Trophoblast cell (in vitro differentiated cells and primary cell): ENCODE data around the gene TMPRSS7.

Experiments used
- DNase-seq, 2 donors: peaks; one replicate each; pipeline ENCODE4 v3.0.0-alpha.2; 2016
- H2AFZ ChIP-seq: 2 replicates; pipeline ENCODE4 v1.6.1; 2013; ENCODE audit warnings: low read length, moderate library complexity, mild to moderate bottlenecking; ENCODE audit not compliant: insufficient read depth, poor library complexity
- H2AK5ac ChIP-seq: 2 replicates; pipeline ENCODE4 v1.6.1; 2013; ENCODE audit warnings: mild to moderate bottlenecking, low read length
- H2BK120ac ChIP-seq: 2 replicates; pipeline ENCODE4 v1.6.1; 2013; ENCODE audit warnings: low read length, mild to moderate bottlenecking, moderate library complexity; ENCODE audit not compliant: insufficient read depth, poor library complexity
- H2BK12ac ChIP-seq: 2 replicates; pipeline ENCODE4 v1.6.1; 2013; ENCODE audit warnings: mild to moderate bottlenecking, low read length, moderate library complexity
- H2BK5ac ChIP-seq: 2 replicates; pipeline ENCODE4 v1.6.1; 2013; ENCODE audit warnings: low read length, low read depth, moderate library complexity, mild to moderate bottlenecking; ENCODE audit not compliant: poor library complexity
- H3K14ac ChIP-seq: 2 replicates; pipeline ENCODE4 v1.6.1; 2013; ENCODE audit warnings: mild to moderate bottlenecking, low read length
- H3K18ac ChIP-seq: 2 replicates; pipeline ENCODE4 v1.6.1; 2013; ENCODE audit warnings: mild to moderate bottlenecking, low read length
- H3K23ac ChIP-seq: 2 replicates; pipeline ENCODE4 v1.6.1; 2013; ENCODE audit warnings: low read length
- H3K27ac ChIP-seq: 2 replicates; pipeline ENCODE4 v1.5.1; 2013; ENCODE audit warnings: low read depth, mild to moderate bottlenecking, inconsistent platforms, low read length, moderate library complexity
- H3K27me3 ChIP-seq: 2 replicates; pipeline ENCODE4 v1.6.1; 2013; ENCODE audit warnings: inconsistent platforms, mild to moderate bottlenecking, low read length, moderate library complexity; ENCODE audit not compliant: insufficient read depth
- H3K36me3 ChIP-seq, 2 experiments: 1 replicate in 1 of 2; 2 replicates in 1 of 2; pipeline ENCODE4 v1.6.1; 2013; ENCODE audit warnings: low read length in 2 of 2, mild to moderate bottlenecking in 2 of 2, moderate library complexity in 1 of 2; ENCODE audit not compliant: insufficient read depth in 2 of 2, control insufficient read depth in 1 of 2
- H3K4ac ChIP-seq: 2 replicates; pipeline ENCODE4 v1.6.1; 2013; ENCODE audit warnings: low read depth, mild to moderate bottlenecking, low read length, moderate library complexity
- H3K4me1 ChIP-seq, 2 experiments: 1 replicate in 1 of 2; 2 replicates in 1 of 2; pipeline ENCODE4 v1.6.1; 2013; ENCODE audit warnings: low read length in 2 of 2, mild to moderate bottlenecking in 2 of 2, moderate library complexity in 1 of 2; ENCODE audit not compliant: insufficient read depth in 2 of 2, control insufficient read depth in 1 of 2
- H3K4me2 ChIP-seq: 2 replicates; pipeline ENCODE4 v1.6.1; 2013; ENCODE audit warnings: inconsistent platforms, mild to moderate bottlenecking, low read length, moderate library complexity
- H3K4me3 ChIP-seq: 2 replicates; pipeline ENCODE4 v1.5.1; 2013; ENCODE audit warnings: mild to moderate bottlenecking, low read depth, low read length, inconsistent platforms
- H3K79me1 ChIP-seq: one replicate; pipeline ENCODE4 v1.6.1; 2013; ENCODE audit warnings: low read length
- H3K79me2 ChIP-seq: 2 replicates; pipeline ENCODE4 v1.6.1; 2013; ENCODE audit warnings: low read length, mild to moderate bottlenecking; ENCODE audit not compliant: control insufficient read depth, insufficient read depth, poor library complexity
- H3K9ac ChIP-seq: 2 replicates; pipeline ENCODE4 v1.6.1; 2013; ENCODE audit warnings: mild to moderate bottlenecking, low read length
- H3K9me3 ChIP-seq: 2 replicates; pipeline ENCODE4 v1.6.1; 2013; ENCODE audit warnings: low read depth, mild to moderate bottlenecking, control low read depth, inconsistent platforms, low read length; ENCODE audit not compliant: insufficient read depth
- H4K12ac ChIP-seq: 2 replicates; pipeline ENCODE4 v1.6.1; 2013; ENCODE audit warnings: low read depth, mild to moderate bottlenecking, low read length, moderate library complexity
- H4K8ac ChIP-seq: 2 replicates; pipeline ENCODE4 v1.6.1; 2013; ENCODE audit warnings: low read depth, mild to moderate bottlenecking, low read length, moderate library complexity
- H4K91ac ChIP-seq: one replicate; pipeline ENCODE4 v1.6.1; 2013; ENCODE audit warnings: low read depth, mild to moderate bottlenecking, low read length, moderate library complexity
- WGBS: extraction: QIAGEN DNeasy Blood & Tissue Kit; methylation state at CpG from one replicate; pipeline ENCODE4 v1.1.7; 2013; ENCODE audit warnings: missing lambda C conversion rate; ENCODE audit not compliant: insufficient read length, insufficient coverage; ENCODE audit errors: extremely low coverage; 5-methylcytosine and 5-hydroxymethylcytosine counted together

Gene TMPRSS7

DNA sequence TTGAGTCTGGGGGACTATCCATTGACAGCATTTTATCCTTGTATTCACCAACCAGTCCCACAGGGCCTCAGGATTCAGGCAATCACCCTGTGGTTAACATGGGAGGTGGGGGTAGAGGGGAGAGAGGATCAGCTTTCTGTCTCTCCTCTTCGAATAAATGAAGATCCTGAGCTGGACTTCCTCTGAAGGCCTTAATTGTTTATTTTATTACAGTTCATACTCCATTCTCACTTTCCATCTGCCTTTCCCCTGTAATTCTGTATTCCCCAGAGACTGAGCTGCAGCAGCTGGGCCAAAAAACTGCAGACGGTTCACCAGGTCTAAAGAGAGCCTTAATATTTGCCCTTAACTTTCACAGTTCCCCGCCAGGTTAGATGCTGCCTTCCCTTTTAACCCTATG is 23.9 kb upstream of the TMPRSS7 start:
- no peak overlapping the region for H2BK5ac ChIP-seq
- no peaks in the 10 kb centered on the region for H3K9me3 ChIP-seq
- no peak overlapping the region for H3K27ac ChIP-seq

DNA sequence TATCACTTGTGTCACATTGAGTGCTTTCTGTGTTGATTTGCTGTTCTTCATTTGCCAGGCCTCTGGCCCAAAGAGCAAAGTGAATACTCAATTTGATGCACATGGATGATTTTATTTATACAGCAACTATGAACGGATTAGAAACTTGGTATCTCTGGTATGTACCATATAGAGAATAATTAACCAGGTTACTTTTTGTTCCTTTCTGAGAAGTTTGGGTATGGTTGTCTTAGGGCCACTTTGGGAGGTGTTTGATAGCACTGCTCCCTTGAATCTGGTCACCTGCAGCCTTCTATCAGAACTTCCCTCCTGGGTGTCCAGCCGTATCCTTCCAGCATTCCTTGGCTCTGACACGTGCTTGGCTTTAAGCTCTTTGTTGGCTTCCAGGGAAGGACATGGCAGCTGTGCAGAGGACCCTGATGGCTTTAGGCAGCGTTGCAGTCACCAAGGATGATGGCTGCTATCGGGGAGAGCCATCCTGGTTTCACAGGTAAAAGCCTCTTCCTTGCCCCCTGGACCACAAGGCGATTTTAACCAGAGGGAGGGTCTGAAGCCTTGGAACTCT is 23.1 kb upstream of the TMPRSS7 start:
- no peak overlapping the region for H2BK5ac ChIP-seq
- peak overlapping the region; percentile 18 for H3K4me3 ChIP-seq
- H3K14ac ChIP-seq: no peak overlapping the region
- no peak overlapping the region for H2BK120ac ChIP-seq
- no peaks in the 10 kb centered on the region for H3K79me2 ChIP-seq
- no peak overlapping the region for H3K23ac ChIP-seq
- no peak overlapping the region for H3K4me2 ChIP-seq
- H3K79me1 ChIP-seq: no peaks in the 10 kb centered on the region
- H4K12ac ChIP-seq: no peak overlapping the region
- no peak overlapping the region for H3K4ac ChIP-seq
- no peak overlapping the region for H3K27ac ChIP-seq
- no peak overlapping the region for H4K91ac ChIP-seq
- no peaks in the 10 kb centered on the region for H3K9me3 ChIP-seq
- H3K36me3 ChIP-seq: no peaks in the 10 kb centered on the region
- H4K8ac ChIP-seq: no peak overlapping the region
- no peaks in the 10 kb centered on the region for H3K4me1 ChIP-seq
- DNase-seq: no peak
- H3K27me3 ChIP-seq: no peaks in the 10 kb centered on the region
- no peak overlapping the region for H2AK5ac ChIP-seq
- no peak overlapping the region for H2AFZ ChIP-seq
- H2BK12ac ChIP-seq: no peak overlapping the region
- no peak overlapping the region for H3K18ac ChIP-seq
- WGBS: no CpG with 5 or more reads among the region's 6 CpGs
- H3K9ac ChIP-seq: no peak overlapping the region

More for the DNA sequence above, 23.9 kb upstream of the TMPRSS7 start:
- H3K14ac ChIP-seq: no peak overlapping the region
- H3K36me3 ChIP-seq: no peaks in the 10 kb centered on the region
- no peak overlapping the region for H2AFZ ChIP-seq
- no CpG with 5 or more reads among the region's 3 CpGs for WGBS
- no peak overlapping the region for H3K4ac ChIP-seq
- no peak overlapping the region for H4K12ac ChIP-seq
- no peaks in the 10 kb centered on the region for H3K27me3 ChIP-seq
- no peak overlapping the region for H2BK12ac ChIP-seq
- no peak overlapping the region for H3K4me2 ChIP-seq
- H3K4me3 ChIP-seq: no peak overlapping the region
- DNase-seq: no peak
- H2BK120ac ChIP-seq: no peak overlapping the region
- H3K9ac ChIP-seq: no peak overlapping the region
- H2AK5ac ChIP-seq: no peak overlapping the region
- H4K8ac ChIP-seq: no peak overlapping the region
- no peak overlapping the region for H4K91ac ChIP-seq
- H3K79me2 ChIP-seq: no peaks in the 10 kb centered on the region
- H3K18ac ChIP-seq: no peak overlapping the region
- H3K23ac ChIP-seq: no peak overlapping the region
- H3K79me1 ChIP-seq: no peaks in the 10 kb centered on the region
- no peaks in the 10 kb centered on the region for H3K4me1 ChIP-seq

DNA sequence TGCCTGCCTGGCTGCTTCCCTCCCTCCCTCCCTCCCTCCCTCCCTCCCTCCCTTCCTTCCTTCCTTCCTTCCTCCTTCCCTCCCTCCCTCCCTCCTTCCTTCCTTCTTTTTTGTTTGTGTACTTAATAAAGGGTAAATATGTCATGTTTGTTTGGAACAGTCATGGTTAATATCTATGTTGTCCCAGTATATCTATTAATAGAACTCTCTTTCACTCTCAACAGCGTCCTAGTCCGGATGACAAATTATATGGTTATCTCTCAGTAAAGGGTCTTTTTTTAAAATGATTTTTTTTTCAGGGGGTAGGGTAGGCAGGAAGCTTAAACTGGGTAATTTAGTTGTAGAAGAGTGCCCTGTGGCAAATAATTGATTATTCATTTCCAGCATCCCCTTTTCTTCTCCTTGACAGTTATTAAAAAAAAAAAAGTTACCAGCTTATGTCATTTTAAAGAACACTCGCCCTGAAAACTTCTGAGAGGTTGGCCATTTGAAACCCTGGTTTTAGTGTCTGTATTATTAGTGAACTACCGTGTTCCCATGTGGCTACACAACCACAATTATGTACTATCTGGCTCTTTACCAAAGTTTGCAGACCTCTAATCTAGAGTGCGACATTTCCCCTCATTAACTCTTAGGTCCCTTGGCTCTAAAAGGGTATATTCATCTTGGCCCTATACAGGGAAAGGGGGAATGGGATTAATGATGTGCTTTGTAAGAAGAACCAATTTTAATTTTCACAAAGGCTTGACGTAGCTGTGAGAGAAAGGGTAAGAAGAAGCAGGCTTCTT is 22.1 kb upstream of the TMPRSS7 start:
- Histone ChIP-seq H3K79me2 (no peaks in the 10 kb centered on the region), H3K9ac (no peak overlapping the region), H4K8ac (no peak overlapping the region), H3K27ac (no peak overlapping the region), H2BK12ac (no peak overlapping the region), H3K4me1 (no peaks in the 10 kb centered on the region), H3K27me3 (no peaks in the 10 kb centered on the region), H3K4me3 (no peak overlapping the region), H3K23ac (no peak overlapping the region), H3K36me3 (no peaks in the 10 kb centered on the region), H3K4me2 (no peak overlapping the region), H3K79me1 (no peaks in the 10 kb centered on the region), H3K14ac (no peak overlapping the region), H4K91ac (no peak overlapping the region), H2AFZ (no peak overlapping the region), H3K9me3 (no peaks in the 10 kb centered on the region), H3K4ac (no peak overlapping the region), H4K12ac (no peak overlapping the region), H2BK5ac (no peak overlapping the region), H3K18ac (no peak overlapping the region), H2AK5ac (no peak overlapping the region), H2BK120ac (no peak overlapping the region)
- DNase-seq: no peak
- no CpG with 5 or more reads among the region's 6 CpGs for WGBS

DNA sequence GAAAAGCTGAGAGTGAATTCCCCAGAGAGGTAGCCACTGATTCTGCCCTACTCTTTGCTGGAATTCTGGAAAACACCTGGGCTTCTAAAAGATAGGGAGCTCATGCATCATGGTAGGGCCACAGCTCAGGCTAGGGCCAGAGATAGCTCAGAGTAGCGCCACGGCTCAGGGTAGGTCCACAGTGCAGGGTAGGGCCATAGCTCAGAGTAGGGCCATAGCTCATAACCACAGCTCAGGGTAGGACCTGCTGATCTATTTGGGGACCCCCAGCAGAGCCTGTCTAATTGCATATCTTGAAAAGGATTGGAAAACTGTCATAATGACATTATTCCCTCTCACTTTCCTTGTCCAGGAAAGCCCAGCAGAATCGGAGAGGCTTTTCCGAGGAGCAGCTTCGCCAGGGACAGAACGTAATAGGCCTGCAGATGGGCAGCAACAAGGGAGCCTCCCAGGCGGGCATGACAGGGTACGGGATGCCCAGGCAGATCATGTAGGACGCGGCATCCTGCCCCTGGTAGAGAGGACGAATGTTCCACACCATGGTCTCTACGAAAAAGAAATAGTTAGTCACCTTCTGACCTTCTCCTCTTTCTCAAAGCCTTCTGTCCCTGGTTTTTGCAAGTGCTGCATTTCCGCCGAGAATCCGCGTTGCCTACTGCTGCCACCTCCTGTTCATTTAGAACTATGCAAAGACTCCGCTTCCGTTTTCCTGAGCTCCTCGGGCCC is 21.3 kb upstream of the TMPRSS7 start:
- H2BK5ac ChIP-seq: no peak overlapping the region
- no peaks in the 10 kb centered on the region for H3K4me1 ChIP-seq
- no peaks in the 10 kb centered on the region for H3K36me3 ChIP-seq
- H2AK5ac ChIP-seq: no peak overlapping the region
- no peaks in the 10 kb centered on the region for H3K27me3 ChIP-seq
- no peak overlapping the region for H2BK12ac ChIP-seq
- peak; percentile 48 to 75 for DNase-seq
- no CpG with 5 or more reads among the region's 19 CpGs for WGBS
- no peak overlapping the region for H3K4me2 ChIP-seq
- no peak overlapping the region for H3K9ac ChIP-seq
- no peaks in the 10 kb centered on the region for H3K9me3 ChIP-seq
- H3K14ac ChIP-seq: no peak overlapping the region
- no peak overlapping the region for H2BK120ac ChIP-seq
- no peak overlapping the region for H2AFZ ChIP-seq
- no peak overlapping the region for H4K91ac ChIP-seq
- H3K27ac ChIP-seq: no peak overlapping the region
- no peak overlapping the region for H3K4ac ChIP-seq
- H3K79me2 ChIP-seq: no peaks in the 10 kb centered on the region
- no peak overlapping the region for H4K12ac ChIP-seq
- H4K8ac ChIP-seq: no peak overlapping the region
- H3K79me1 ChIP-seq: no peaks in the 10 kb centered on the region
- H3K18ac ChIP-seq: no peak overlapping the region
- no peak overlapping the region for H3K4me3 ChIP-seq
- no peak overlapping the region for H3K23ac ChIP-seq
